ENCODE data around the gene LMNTD2.

Gene LMNTD2, protein sequence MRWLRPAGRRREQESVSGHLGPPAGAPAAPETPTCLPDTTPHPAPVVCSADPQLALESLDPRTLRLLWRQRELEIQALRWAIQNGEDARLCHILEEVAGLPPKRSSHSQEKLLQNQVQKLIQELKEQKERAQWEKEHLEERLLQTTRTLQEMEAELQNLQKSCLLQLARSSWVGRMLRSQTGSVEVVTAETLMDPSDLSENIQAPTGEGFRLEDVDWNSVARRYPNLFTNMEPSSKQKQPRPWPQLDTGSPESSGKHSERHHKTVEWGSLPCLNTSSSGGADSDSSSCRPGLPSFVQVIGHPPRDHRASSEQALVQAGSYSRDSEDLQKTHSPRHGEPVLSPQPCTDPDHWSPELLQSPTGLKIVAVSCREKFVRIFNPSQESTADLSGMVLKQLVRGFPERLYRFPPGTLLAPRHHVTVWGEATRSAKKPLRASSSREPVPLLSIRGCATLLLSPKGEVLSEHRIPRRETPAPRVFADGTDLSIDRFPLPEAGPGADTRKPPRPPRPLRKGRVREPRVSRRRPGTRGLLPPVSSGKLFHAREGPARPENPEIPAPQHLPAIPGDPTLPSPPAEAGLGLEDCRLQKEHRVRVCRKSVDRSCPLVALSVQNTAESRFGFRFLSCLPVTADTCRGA

DNA sequence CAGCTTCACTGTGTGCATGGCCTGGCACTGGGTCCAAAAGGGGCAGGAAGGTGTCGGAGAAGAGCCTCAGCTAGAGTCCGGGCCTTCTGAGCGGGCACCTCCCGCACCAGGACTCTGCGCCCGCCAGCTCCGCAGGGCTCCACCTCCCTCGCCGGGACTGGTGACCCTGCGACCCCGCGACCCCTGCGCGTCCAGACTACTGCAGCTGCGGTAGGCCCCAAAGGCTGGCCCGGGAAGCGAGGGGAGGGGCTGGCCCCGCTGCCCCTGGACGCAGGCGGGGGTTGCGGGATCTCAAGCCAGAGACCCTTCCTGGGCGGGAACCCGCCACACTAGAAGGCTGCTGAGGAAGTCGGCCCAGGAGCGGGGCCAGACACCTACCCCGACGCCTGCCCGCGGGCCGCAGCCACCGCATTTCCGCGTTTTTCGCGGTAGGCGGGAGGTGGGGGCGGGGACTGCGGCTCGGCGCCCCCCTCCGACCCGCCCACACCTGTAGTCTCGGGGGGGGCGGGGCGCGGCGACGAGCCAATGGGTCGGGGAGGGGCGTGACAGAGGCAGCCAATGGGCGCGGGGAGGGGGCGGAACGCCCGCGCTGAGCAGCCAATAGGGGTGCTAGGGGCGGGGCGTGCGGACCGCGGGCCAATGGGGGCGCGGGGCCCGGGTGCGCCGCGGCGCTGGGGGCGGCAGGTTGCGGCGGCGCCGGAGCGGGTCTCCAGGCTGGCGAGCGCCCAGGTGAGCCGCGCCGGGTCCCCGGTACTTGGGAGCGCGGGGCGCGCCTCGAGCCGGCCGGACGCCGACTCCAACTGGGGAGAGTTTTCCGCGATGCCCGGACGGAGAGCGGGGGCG lies at the start of gene LMNTD2, which contains the start of gene RASSF7:
LMNTD2 (minus strand) TSS at position 434 of the 843 bp plus-strand sequence; CDS start at position 412, 22 bp downstream.
RASSF7 (plus strand) TSS at position 666 of the 843 bp plus-strand sequence. CDS start 799 bp downstream, outside the sequence.
- peak; percentile 88 to 98 (median 94) for DNase-seq (ENCODE audit: low read depth in 3 of 3)

DNA sequence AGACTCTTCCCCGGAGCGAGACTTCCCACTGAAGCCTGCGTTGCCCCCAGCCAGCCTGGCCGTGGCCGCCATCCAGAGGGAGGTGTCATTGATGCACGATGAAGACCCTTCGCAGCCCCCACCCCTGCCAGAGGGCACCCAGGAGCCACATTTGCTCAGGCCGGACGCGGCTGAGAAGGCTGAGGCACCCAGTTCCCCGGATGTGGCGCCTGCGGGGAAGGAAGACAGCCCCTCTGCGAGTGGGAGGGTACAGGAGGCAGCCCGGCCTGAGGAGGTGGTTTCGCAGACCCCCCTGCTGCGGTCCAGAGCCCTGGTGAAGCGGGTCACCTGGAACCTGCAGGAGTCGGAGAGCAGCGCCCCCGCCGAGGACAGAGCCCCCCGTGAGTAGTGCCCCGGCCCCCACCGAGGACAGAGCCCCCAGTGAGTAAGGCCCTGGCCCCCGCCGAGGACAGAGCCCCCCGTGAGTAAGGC lies 48.8 kb upstream of the LMNTD2 start:
- no peak for DNase-seq (ENCODE audit: low read depth in 3 of 3)

DNA sequence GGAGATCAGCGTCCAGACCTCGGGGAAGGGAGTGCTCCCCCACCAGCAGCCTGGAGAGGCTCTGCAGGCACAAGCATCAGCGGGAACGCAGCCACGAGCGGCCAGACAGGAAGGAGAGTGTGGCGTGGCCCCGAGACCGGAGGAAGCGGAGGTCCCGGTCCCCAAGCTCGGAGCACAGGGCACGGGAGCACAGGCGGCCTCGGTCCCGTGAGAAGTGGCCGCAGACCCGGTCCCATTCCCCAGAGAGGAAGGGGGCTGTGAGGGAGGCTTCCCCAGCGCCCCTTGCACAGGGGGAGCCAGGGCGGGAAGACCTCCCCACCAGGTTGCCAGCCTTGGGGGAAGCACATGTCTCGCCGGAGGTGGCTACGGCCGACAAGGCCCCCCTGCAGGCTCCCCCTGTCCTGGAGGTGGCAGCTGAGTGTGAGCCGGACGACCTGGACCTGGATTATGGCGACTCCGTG lies 48.3 kb upstream of the LMNTD2 start:
- DNase-seq (ENCODE audit: low read depth in 3 of 3), result no peak

DNA sequence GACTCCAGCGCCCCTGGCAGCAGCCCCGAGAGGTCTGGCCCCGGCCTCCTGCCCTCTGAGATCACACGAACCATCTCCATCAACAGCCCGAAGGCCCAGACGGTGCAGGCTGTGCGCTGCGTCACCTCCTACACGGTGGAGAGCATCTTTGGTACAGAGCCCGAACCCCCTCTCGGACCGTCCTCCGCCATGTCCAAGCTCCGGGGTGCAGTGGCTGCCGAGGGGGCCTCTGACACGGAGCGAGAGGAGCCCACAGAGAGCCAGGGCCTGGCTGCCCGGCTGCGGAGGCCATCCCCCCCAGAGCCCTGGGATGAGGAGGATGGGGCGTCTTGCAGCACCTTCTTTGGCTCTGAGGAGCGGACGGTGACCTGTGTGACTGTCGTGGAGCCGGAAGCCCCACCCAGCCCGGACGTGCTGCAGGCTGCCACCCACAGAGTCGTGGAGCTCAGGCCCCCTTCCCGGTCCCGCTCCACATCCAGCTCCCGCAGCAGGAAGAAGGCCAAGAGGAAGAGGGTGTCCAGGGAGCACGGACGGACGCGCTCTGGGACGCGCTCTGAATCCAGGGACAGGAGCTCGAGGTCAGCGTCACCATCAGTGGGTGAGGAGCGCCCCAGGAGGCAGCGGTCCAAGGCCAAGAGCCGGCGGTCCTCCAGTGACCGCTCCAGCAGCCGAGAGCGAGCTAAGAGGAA lies 47.6 kb upstream of the LMNTD2 start:
- DNase-seq (ENCODE audit: low read depth in 3 of 3), result no peak

DNA sequence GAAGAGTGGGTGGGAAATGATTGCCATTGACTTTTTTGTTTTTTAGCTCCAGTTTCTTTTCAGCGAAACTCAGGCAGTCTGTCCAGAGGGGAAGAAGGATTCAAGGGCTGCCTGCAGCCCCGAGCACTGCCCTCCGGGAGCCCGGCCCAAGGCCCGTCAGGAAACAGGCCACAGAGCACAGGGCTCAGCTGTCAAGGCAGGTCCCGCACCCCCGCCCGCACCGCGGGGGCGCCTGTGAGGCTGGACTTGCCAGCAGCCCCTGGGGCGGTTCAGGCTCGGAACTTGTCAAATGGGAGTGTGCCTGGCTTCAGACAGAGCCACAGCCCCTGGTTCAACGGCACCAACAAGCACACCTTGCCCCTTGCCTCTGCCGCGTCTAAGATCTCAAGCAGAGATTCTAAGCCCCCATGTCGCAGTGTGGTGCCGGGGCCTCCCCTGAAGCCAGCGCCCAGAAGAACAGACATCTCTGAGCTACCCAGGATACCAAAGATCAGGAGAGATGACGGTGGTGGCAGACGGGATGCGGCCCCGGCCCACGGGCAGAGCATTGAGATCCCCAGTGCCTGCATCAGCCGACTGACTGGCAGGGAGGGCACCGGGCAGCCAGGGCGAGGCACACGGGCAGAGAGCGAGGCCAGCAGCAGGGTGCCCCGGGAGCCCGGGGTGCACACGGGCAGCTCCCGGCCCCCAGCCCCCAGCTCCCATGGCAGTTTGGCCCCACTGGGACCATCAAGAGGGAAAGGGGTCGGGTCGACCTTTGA lies 46.7 kb upstream of the LMNTD2 start:
- no peak for DNase-seq (ENCODE audit: low read depth in 3 of 3)

DNA sequence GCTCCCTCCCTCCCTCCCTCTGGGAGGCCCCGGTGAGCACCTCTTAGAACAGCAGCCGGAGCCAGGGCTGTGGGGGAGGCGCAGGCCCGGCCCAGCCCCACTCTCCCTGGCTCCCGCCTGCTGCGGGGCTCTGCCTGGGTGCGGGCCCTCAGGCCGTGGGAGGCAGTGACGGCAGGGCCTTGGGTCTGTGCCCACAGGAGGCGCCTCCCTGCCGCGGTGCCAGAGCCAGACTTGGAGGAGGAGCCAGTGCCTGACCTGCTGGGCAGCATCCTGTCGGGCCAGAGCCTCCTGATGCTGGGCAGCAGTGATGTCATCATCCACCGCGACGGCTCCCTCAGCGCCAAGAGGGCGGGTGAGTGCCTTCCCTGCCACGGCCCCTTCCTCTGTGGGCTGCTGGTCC lies 45.7 kb upstream of the LMNTD2 start:
- no peak for DNase-seq (ENCODE audit: low read depth in 3 of 3)

DNA sequence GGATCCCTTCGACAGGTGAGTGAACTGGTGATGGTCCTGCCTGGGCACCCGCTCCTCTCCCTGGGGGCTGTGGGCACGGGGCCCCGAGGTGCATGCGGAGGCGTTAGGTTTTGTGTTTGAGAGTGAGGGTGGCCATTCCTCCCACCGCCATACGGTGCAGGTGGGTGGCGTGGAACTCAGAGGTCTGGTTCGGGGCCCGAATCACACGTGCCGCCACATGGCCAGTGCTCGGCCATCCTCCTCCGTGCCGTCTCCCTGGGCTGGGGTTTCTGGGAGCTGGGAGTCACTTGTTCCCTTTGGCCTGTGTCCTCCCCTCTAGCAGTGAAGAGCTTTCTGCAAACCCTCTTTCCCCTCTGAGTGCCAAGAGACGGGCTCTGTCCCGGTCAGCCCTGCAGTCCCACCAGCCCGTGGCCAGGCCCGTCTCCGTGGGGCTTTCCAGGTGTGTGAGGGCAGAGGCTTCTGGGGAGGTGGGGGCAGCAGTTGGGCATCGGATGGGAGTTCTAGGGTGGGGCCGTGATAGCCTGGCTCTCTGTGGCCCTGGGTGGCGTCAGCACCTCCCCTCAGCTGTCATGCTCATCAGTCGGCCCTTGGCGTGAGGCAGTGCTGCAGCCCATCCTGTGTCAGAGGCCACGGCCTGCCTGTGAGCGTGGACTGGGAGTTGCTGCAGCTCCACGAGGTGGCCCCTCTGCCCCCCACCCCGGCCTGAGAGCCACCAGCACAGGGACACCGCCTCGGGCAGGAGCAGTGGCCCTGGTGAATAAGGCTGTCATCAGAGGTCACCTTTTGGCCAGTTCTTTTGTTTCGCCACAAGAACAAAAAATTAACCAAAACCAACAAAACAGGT lies 45.0 kb upstream of the LMNTD2 start:
- DNase-seq (ENCODE audit: low read depth in 3 of 3), result no peak

DNA sequence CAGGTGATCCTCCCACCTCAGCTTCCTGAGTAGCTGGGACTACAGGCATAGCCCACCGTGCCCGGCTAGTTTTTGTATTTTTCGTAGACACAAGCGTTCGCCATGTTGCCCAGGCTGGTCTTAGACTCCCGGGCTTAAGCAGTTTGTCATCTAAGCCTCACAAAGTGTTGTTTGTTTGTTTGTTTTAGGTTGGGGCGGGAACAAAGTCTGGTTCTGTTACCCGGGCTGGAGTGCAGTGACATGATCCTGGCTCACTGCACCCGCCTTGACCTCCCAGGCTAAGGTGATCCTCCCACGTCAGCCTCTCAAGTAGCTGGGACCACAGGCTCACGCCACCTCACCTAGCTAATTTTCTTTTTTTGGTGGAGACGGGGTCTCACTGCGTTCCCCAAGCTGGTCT lies 42.6 kb upstream of the LMNTD2 start:
- no peak for DNase-seq (ENCODE audit: low read depth in 3 of 3)

DNA sequence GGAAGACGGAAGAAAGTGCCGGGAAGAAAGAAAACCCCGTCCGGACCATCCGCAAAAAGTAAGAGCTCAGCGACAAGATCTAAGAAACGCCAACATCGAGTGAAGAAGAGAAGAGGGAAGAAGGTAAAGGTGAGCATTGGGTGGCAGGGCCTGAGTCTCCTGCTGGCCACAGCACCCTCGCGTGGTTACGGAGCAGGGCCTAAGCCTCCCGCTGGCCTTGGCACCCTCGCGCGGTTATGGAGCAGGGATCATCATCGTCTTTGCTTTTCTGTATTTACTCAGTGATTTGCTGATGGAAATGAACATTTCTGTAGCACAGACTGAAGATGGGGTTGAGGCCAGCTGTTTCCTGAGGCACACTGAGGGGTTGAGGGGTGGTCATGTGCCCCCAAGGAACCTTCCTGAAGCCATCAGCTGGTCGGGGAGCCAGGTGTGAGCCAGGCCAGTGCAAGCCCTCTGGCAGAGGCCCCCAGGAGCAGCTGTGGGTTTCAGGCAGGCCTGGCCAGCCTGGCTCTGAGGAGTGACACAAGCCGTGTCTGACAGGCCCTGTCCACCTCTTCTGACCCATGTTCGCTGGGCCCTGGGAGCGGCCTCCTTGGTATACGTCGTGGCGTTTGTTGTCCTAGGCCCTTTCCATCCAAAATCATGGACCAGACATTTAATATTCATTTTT lies 41.2 kb upstream of the LMNTD2 start:
- no peak for DNase-seq (ENCODE audit: low read depth in 3 of 3)

DNA sequence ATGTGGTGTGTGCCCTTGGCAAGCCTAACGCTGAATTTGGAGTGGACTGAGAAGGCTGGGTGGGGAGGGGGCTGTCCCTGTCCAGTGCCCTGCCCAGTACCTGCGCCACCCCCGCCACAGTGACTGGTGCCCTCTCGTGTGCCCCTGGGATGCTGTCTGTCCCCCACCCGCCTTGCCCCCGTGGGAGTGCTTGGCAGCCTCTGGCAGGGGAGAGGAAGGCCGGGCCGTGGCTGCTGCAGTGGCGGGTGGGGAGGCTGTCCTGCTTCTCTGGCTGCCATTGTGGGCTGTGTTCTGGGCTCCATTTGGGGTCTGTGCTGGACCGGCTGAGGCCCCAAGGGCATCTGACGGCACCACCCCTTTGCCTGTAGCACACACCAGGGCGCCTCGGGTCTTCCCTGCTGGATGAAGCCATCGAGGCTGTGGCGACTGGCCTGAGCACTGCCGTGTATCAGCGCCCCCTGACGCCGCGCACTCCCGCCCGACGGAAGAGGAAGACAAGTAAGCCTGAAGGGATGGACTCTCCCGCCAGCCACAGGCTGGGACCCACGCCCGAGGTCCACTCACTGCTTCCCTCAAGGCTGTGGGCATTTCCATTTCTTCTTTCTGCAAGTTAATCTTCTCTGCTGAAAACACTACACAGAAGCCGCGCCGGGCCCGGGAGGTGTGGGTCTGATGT lies 37.6 kb upstream of the LMNTD2 start:
- no peak for DNase-seq (ENCODE audit: low read depth in 3 of 3)

DNA sequence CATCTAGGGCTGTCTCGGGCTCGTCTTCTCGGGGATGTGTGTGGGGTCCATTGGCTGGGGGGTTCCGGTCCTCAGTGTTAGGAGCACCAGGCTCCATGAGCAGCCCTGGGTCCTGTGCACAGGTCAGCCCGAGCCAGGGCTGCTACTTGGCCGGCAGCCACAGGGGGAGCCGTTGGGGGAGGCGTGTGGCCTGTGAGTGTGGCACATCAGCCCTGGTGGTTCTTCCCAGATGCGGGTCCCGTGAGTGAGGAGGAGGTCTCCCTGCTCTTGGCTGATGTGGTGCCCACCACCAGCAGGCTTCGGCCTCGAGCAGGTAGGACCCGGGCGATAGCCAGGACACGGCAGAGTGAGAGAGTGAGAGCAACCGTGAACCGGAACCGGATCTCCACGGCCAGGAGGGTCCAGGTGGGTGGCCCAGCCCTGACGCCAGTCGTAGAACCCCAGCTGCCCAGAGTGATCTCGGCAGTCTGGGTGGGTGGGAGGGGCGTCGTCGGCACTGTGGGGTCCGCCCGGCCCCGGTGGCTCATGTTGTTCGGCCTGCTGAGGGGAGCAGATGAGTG lies 36.7 kb upstream of the LMNTD2 start:
- no peak for DNase-seq (ENCODE audit: low read depth in 3 of 3)

DNA sequence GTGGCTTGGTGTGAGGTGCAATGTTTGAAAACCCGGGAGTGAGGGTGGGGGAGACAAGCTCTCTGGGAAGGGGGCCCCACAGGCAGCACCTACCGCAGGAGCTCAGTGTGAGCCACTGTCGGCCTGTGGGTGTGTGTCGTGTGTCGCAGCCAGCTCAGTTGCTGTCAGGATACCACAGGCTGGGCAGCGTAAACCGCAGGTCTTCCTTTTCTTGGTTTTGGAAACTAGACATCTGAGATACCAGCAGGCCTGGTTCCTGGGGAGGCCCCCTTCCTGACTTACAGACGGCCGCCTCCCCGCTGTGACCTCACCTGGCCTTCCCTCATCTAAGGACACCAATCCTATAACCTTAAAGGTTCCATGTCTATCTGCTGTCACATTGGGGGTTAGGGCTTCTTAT lies 35.8 kb upstream of the LMNTD2 start:
- DNase-seq (ENCODE audit: low read depth in 3 of 3), result no peak

DNA sequence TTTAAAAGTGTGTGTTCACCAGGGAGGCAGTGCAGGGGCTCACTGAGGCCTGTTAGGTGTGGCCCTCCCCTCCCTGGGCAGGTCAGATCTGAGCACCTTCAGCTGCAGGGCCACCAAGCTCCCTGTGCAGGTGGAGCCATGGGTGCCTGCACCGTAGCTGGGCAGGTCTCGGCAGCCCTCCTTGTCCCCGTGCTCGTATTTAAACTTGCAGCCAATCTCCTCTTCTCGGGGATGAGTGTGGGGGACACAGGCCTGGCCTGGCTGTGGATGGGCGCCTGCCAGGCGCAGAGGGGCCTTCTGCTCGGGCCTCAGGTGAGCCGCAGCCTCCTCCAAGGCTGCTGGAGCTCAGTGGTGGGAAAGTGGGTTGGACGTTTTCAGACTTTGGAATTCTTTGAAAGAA lies 34.9 kb upstream of the LMNTD2 start:
- DNase-seq (ENCODE audit: low read depth in 3 of 3), result no peak

DNA sequence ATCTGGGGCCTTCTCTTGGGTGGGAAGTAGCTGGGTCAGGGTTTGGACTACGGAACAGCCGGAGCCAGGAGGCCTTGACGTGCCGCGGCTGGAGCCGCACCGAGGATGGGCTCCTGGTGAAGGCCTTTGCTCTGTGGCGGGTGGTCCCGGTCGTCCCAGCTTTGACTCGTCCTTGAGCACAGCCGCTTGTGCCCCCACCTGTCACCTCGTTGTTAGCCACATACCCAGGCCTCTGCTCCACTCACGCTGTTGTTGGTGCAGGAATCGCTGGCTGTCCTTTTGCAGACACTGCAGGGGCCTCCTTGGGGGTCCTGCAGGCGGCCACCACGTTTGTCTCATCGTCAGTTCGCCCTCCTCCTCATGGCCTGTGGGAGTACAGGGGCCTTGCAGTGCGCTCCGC lies 32.8 kb upstream of the LMNTD2 start:
- DNase-seq (ENCODE audit: low read depth in 3 of 3), result no peak

DNA sequence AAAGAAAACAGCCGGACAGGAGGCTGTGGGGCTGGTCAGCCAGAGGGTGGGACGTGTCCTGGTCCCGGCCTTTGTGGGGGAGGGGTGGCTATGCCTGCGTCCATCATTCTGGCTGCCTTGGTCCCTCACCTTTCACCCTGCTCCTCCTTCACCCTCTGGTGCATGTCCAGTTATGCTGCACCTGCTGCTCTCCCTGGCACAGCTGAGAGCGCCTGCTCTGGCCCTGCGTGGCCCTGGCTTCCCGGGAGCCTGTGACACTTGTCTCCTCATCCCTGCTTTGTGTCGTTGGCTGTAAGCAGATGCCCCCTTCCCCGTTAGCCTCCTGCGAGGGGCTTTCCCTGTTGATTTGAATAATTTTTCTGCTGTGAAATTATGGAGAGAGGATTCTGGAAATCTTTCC lies 32.4 kb upstream of the LMNTD2 start:
- DNase-seq (ENCODE audit: low read depth in 3 of 3), result no peak

DNA sequence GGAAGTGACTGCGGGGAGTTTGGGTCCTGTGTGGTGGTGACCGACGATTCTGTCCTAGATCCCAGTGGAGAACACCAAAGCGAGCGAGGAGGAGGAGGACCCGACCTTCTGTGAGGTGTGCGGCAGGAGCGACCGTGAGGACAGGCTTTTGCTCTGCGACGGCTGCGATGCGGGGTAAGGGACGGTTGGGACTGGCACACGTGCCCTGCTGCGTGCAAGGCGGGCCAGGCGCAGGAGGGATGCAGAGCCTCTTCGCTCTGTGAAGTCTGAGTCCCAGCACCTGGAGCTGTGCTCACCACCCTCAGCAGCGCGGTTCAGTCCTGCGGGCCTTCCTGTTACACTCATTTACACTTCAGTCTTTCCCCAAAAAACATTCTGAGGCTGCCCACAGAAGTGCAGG lies 32.0 kb upstream of the LMNTD2 start:
- no peak for DNase-seq (ENCODE audit: low read depth in 3 of 3)

DNA sequence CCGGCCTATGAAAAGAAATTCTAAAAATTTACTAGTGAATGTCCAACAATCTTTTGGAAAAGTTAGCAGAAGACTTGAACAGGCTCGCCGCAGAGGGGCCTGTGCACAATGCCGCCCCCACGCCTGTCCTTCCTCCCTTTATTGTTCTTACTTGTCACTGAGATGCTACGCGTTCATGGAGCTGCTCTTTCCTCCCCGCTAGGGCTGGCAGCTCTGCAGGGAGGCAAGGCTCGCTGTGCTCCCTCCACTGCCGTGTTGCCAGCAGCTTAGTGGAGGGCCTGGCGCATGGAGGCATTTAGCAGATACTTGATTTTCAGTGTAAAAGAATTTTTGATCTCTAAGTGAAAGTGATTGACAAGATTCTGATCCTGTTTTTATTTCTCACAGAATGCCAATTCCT lies 30.5 kb upstream of the LMNTD2 start:
- no peak for DNase-seq (ENCODE audit: low read depth in 3 of 3)

DNA sequence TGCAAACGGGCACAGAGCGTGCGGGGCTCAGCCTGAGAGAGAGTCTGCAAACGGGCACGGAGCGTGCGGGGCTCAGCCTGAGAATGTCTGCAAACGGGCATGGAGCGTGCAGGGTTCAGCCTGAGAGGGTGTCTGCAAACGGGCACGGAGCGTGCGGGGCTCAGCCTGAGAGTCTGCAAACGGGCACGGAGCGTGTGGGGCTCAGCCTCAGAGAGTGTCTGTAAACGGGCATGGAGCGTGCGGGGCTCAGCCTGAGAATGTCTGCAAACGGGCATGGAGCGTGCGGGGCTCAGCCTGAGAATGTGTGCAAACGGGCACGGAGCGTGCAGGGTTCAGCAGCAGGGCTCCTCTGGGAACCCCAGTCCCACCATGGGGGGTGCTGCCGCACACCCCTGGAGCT lies 29.3 kb upstream of the LMNTD2 start:
- no peak for DNase-seq (ENCODE audit: low read depth in 3 of 3)

Measured in stimulated activated CD4-positive, alpha-beta T cell treated with anti-CD3 and anti-CD28 coated beads, TNF-alpha, amount 100 ng/mL, for 48 hours (primary cell).